Measurements from ENCODE around the gene NOSIP.

GRCh38 chr19:49593233-49594113 lies 13.1 kb upstream of the NOSIP start:
- TF ChIP-seq SPI1 (IDR thresholded peaks at IDR 0.05; ENCODE audit: borderline replicate concordance, low read depth) (no peak), CTCF (IDR thresholded peaks at IDR 0.05; ENCODE audit: insufficient read depth, low read length) (no peak), POLR2AphosphoS5 (IDR thresholded peaks at IDR 0.05; ENCODE audit: low read depth) (no peak), GABPA (IDR thresholded peaks at IDR 0.05; ENCODE audit: low read depth) (no peak)
